NCI-H526 (cell line): Measurements from ENCODE around the gene MAP7D3.
"Not testable (repeated sequence)": the region's sequence is repeated elsewhere in the genome, so short reads cannot be mapped to it uniquely, and the experiment has no call there.

Experiments used
- DNase-seq, 2 experiments: peaks; one replicate each; lab custom pipeline; 2025; lab: John Stamatoyannopoulos, UW

MAP7D3 gene

DNA sequence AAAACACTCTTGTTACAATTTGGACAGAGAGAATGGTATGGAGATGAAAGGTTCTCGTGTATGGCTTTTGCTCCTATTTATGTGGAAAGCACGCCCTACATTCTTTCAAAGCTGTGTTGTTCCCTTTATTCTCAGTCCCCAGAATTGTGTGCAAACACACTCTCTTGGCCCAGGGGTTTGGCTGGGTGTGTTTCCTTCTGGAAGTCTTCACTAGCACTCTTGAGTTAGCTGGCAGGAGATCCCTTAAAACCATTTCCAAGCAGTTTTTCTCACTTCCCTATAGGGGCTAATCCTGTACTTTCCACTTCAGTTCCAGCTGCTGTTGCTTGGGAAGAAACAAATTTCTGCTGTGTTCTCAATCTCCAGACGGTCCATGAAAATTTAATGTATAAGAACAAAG is 68.8 kb downstream of the MAP7D3 start:
- DNase-seq: no peak

DNA sequence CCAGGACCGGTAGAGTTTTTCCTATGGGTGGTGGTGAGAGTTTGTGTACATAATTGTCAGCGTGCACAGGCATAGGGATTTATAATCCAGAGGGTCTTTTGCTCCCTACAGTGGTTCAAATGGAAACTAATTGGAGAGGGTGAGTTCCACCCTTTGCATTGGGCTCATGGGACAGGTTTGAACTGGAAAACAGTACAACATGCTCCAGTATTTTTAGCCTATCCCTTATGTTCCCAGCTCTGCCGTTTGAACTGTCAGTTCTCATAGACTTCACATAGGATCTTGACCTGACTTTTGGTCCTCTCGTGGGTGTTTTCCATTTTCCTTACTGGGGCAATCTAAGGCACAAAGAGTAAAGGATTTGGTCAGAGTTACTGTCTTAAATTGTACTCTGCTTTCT is 72.1 kb downstream of the MAP7D3 start:
- DNase-seq: no peak

DNA sequence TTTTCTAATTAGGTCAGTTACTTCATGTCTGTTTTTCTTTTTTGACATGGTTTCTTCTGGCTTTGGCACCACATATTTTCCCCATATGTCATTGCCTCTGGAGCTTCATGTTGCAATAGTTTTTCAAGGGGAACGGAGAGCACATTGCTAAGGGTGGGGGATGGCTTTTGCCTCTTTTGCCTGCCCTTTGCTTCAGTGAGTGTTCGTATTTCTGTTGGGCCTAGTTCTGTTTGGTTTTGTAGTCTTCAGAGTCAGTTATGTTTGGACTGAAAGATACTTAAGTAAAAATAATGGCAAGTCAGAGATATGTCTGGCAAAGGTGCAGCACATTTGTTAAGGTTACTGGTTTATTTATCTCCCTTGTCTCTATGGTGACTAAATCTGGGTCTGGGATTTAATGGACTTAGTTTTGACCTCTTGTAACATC is 74.8 kb downstream of the MAP7D3 start:
- no peak for DNase-seq

DNA sequence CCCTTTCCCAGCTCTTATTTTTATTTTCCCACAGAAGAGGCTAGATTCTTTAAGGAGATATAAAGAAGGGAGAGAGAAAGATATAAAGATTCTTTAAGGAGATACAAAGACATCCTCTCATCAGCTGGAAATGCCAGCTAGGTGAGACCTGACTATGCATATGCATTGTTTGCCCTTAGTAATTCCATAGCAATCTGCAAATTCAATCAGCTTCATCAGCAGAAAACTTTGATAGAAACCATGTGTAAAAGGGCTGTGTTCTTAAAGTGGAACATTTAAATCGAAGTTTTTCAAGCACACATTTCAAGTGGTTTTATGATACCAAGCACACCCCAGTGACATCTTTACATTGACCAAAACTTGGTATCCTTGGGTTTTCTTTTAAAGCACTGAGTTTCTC is 79.8 kb downstream of the MAP7D3 start:
- DNase-seq: no peak

DNA sequence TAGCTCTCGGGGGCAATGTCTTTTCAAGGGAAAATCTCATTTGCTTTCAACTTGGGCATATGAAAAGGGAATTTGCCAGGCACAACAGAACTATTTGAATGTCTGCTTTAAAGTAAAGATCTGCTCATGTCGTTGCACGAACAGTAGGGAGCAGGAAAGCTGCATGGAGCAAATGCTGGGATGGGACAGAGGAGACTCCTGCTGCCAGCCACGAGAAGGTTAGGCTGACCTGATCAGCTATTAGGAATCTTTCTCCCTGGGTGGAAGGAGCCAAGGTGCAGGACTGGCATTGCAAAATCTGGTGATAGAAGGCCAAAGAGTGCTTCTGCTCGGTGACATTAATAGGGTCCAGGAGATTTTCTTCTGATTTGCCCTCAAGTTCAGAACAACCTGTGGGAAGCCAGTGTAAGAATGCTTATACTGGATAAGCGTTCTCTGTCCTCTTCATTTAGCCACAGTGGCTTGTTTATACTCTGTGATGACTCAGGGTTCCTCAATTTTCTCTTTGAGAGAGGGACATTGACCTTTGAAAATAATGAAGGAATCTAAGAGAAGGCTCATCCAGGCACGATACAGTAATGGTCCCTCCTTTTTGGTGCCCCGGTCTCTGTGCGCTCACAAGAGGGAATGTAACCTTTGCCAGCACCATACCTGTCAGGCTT is 80.9 kb downstream of the MAP7D3 start:
- no peak for DNase-seq

DNA sequence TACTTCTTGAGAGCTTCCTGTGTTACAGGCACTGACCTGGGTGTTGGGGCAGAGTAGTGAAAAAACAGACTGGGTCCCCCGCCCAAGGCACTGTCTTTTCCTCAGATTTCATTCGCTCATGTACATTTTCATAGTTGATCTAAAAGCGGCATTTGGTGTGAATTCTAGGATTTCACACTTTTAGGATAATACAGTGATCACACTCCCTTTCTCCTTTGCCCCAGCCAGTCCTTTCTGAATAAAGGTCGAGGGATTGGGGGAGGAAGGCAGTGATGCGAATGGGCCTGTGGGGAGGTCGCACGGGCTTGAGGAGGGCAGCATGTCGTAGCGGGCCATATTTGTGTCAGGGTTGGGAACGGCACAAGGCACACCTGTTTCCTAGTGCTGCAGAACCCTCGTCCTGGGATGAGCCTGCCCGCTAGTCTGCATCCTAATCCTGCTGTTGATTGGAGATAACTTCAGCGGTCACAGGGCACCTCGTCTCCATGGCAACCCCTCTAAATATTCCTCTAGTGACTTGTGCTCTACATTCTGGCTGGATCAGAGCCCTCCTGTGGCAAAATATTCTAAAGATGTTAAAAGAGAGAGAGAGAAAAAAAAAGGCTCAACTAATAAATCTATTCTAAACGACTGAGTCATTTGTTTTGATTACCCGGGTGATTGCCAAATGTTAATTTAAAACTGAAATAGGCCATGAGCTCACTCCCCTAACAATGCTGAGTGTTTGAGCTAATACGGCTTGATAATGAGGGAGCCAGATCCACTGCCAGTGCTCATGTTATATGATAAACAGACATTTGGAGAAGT is 82.1 kb downstream of the MAP7D3 start:
- DNase-seq: peak in 1 of 2 experiments; percentile 5

DNA sequence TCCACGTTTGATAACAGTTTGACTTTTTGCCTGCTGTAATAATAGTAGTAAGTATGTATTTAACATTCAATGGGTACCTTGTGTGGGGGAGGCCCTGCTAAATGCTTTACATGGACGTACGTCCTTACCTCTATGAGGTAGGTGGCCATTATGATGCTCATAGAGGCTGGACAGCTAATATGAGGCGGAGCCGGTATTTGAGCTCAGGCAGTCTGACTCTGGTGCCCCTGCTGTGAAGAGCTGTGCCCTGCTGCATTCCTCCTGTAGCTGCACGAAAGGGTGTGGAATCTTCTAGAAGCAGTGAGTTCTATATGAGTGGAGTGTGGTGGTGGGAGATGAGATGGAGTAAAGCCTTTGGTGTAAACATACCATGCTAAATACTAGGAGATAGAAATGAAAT is 83.2 kb downstream of the MAP7D3 start:
- not testable (repeated sequence) for DNase-seq

DNA sequence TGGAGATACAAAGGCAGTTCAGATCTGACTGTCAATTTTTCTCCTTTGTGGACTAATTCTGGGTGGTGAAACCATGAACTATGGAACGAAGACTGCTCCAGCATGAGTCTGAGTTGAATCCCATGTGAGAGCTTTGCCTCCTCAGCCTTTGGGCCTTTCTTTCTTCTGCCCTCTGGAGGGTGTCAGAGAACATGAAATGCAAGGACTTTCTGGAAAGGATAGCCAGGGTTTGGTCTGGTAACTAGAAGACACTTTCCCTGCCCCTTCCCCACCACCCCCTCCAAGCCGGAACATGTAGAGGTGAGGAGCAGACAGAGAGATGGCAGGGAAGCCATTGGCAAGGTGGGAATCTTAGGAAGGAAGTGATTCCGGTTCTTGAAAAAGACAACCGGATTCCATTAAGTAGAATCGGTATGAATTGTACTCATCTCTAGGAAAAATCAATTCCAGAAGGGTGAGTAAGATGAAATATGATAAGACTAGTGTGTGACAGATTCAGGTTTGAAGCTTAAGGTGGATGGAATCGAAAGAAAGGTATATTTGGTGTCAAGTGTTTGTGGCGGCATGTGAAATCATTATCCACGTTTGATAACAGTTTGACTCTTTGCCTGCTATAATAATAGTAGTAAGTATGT is 84.9 kb downstream of the MAP7D3 start:
- DNase-seq: peak in 1 of 2 experiments; percentile 12

DNA sequence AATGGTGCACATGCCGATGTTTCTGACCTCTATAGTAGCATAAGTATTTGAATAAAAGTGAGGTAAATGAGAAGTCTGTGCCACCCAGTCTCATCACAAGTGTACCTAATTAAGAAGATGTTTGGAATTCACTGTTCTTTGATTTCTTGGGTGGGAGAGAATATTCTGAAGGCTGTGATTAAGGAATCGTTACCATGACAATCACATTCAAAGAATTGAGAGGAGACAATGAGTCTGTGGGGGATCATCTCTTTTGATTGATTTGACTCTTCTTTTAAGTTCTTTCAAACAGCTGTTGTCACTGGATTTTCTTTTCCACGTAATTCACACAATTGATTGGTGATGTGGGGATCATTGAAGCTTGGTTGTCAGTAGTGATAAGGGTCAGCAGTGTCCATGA is 85.8 kb downstream of the MAP7D3 start:
- DNase-seq: no peak

DNA sequence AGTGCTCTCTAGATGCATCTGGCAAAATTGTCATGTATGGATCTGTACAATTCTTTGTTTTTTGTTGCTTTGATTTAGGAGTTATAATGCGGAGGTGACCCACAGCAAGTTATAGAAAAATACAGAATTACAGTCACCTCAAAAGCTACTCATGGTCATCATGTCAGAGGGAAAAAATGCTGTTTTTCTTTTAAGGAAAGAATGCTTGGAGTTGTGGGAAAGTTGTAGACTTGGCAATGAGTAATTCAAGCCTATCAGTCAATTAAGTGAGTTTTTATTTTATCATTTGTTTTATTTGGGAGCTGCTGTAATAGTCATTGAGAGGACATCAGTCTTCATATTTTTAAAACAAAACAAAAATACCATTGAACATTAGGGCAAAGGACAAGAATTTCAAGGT is 87.5 kb downstream of the MAP7D3 start:
- no peak for DNase-seq
